GM18861 (cell line): ENCODE results near the gene CMTM4.
"Not testable (repeated sequence)": the region's sequence is repeated elsewhere in the genome, so short reads cannot be mapped to it uniquely, and the experiment has no call there.

Experiments
- ATAC-seq: cut with Tn5 transposase; IDR thresholded peaks from one replicate; pipeline ENCODE4 v1.9.1; 2021; ENCODE audit not compliant: unreplicated experiment

Gene CMTM4

GRCh38 chr16:66617728-66618127, 78.8 kb downstream of the CMTM4 start:
- no peak for ATAC-seq

DNA sequence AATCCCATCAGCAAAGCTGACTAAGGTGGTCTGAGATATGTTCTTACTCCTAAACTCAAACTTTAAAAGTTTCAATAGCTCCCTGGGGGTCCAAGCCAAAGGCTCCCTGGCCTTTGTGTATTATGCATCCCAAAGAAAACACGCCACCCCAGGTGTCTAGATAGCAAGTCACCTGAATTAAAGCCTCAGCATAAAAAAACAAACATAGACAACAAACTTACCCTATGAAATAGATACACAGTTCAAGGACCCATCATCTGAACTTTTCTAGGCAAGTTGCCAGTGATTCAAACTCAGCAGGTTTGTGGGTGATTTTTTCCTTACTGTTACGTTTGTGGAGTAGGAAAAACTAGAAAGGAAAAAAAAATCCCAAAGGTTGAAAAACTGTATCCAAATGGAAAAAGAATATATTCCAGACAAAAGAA, 79.5 kb downstream of the CMTM4 start:
- ATAC-seq: no peak

- no peak for ATAC-seq
Observed at GRCh38 chr16:66616592-66616991, 80.0 kb downstream of the CMTM4 start.

DNA sequence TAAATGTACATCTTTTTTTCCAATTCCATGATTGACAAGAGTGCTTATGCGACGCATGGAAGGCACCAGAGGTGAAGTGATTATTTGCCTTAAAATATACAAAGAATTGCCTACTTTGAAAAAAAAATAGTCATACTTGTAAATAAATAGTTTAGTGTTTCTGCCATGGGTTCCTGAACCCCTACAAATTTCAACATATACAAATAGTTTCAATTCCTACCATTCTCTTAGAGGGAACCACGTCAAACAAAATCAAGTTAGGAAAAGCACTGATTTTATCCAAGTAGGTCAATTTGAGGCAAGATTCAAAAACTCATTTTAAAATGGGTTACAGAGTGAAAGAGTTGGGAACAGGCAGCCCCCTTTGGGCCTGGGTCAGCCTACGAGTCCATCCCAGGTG, 80.4 kb downstream of the CMTM4 start:
- no peak for ATAC-seq

DNA sequence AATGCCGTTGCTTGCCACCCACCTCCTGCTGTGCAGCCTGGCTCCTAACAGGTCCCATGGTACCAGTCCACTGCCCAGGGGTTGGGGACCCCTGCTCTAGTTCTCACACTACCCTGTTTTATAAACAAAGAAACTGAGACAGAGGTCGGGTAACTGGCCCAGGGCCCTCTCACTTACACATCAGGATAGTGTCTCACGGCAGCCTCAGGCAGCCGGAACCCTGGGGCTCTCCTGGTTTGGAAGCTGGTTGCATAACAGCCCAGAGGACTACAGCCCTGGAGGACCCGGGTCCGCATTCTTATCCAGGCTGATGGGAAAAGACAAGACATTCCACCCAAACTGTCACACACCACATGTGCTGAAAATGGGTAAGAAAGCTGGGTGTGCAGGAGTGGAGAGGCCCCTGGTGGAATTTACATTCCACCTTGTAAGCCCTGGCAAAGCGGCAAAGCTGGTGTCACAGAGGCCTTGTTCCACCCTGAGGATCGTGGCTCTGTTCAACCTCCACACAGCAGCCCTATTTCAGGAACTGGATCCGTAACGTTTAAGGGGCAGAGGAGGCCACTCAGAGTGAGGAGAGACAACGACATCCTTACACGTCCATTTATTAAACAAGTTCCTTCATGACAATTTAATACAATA, 82.3 kb downstream of the CMTM4 start:
- no peak for ATAC-seq

DNA sequence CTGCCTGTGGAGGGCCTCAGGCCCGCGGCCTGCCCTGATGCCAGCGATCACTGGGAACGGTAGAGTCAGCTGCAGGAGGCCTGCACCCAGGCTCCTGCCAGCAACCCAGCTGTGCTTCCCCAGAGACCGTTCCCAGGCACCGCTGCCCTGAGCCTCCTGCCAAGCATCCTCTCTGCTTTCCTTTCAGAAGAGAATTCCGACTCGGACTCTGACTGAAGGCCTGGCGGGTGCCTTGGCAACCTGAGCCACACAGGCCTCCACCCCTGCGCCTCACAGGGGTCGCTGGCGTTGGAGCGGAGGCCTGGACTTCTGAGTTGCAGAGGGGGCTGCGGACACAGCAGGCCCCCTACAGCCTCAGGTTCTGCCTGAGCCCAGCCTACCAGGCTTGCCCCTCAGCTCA, 84.1 kb downstream of the CMTM4 start:
- no peak for ATAC-seq

DNA sequence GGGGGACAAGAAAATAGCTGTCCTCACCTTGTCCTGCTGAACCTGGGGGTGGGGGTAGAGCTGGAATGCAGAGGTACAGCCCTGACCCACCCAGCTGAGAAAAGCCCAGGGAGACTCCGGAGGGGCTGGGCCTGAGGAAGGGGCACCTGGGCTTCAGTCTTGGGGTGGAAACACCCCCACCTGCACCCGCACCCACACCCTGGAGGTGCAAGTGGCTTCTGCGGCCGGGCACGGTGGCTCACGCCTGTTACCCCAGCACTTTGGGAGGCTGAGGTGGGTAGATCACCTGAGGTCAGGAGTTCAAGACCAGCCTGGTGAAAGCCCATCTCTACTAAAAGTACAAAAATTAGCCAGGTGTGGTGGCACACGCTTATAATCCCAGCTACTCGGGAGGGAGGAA, 84.6 kb downstream of the CMTM4 start:
- not testable (repeated sequence) for ATAC-seq

GRCh38 chr16:66610111-66610820, 86.3 kb downstream of the CMTM4 start:
- ATAC-seq: no peak

GRCh38 chr16:66609139-66609510, 87.4 kb downstream of the CMTM4 start:
- no peak for ATAC-seq

DNA sequence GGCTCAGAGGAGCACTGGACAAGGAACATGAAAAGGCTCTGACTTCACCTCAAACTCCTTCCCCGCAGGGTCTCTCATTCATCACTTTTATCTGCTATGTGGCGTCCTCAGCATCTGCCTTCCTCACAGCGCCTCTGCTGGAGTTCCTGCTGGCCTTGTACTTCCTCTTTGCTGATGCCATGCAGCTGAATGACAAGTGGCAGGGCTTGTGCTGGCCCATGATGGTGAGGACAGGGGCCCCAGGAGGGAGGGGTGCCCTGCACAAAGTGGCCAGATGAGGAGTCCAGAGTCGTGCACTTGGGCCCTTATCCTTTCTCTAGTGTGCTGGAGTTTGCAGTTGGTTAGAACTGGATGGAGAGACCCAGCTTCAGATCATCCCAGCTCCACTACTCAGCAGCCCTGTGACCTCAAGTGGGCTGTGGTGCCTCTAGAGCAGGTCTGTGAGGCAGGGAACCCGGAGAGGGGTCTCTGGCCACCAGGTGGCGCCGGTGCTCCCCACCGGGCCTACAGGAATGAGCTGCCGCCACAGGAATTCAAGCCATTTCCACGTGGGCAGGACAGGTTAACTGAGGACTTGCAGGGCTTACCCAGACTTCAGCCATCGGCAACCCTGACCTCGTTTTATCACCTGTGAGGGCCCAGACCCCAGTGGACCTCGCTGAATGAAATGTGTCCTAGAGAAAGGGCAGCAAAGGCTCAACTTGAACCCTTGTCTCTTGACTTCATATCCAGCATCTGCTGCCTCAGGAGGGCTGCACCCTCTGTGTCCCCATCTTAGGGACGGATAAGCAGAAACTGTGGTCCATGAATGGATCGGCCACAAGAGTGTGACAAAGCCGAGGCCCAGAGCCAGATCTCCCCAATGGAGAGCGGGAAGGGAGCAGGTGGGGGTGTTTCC, 88.1 kb downstream of the CMTM4 start:
- no peak for ATAC-seq

DNA sequence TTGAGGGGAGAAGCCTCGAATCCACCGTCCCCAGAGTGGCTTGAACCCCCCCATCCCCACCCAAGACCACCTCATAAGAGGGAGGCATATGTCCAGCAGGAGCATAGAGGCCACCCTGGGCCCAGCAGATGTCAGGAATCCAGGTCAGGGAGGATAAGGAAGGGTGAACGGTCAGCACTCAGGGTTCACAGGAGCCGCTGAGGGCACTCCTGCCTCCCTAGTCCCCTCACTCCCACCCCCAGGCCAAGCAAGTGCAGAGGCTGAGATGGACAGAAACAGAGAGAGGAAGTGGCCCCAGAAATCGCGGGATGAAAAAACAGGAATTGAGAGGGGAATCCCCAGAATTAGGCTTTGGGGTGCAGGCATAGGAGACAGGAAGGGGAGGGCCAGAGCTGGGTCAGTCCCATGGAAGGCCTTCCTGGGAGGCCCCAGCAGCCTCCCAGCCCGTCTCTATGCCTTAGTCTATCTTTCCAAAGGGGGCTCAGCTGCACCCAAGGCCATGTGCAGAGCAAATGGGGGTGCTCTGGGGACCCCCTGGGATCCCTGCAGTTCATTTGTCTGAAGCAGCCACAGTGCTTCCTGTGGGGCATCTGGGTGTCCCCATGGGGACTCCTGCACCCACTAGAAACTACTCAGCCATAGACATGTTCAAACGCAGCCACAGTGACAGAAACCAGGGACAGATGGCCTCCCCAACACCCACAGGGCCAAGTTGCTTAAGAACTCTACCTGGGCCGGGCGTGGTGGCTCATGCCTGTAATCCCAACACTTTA, 90.4 kb downstream of the CMTM4 start:
- ATAC-seq: peak; percentile 68

GRCh38 chr16:66605177-66605978, 91.2 kb downstream of the CMTM4 start:
- no peak for ATAC-seq

GRCh38 chr16:66604376-66605176, 92.0 kb downstream of the CMTM4 start, which contains the start of gene CMTM3:
TSS of gene CMTM3 (plus strand) at chr16:66604704. CDS start at chr16:66604806, 102 bp downstream.
- ATAC-seq: peak; percentile 35

DNA sequence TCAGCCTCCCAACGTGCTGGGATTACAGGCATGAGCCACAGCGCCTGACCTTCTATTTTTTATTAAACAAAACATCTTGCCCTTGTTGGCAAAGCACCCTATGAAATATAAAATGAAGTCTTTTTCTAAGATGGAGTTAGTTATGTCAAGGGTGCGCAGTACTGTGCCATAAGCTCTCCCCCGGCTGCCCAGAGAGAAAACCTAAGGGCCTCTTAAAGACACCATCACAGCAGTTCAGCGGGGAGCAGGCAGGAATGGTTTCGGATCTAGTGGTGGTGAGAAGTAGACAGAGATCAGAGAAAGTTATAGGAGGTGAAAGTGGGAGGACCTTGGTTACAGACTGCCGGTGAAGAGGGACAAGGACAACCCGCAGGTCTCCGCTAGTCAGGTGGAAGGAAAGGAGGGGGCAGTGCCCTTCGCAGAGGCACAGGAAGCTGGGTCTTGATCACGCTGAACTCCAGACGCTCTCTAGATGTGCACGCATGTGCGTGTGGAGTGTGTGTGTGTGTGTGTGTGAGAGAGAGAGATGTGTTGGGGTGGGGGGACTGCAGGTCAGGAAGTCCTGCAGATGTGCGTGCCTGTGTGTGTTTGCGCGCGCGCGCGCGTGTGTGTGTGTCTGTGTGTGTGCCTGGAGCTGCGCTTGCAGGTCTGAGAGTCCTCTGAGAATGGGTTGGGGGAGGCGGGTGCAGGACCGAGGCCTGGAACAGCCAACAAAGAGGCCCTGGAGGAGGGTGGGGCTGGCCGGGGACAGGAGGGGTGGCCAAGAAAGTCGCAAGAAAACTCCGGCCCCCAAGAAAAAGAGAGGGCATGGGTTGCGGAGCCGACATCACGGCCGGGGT, 92.8 kb downstream of the CMTM4 start:
- peak; percentile 33 for ATAC-seq

- ATAC-seq: no peak
Observed at GRCh38 chr16:66601471-66601870, 95.1 kb downstream of the CMTM4 start.

DNA sequence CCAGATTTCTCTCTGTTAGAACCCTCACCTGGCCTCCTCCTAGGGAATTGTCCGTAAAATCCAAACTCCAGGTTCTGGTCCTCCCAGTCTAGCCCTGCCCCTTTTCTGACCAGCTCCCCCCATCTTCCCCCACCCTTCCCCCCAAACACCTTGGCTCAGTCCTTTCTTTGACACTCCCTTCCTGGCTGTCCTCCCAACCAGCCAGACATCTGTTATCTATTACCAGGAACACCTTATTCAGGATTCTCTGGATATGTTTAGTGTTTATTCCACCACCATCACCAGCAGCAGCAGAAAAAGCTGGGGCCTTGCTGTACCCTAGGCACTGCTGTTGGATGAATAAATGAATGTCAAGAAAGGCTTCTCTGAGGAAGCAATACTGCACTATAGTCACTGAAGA, 96.1 kb downstream of the CMTM4 start:
- no peak for ATAC-seq

GRCh38 chr16:66599726-66600125, 96.8 kb downstream of the CMTM4 start:
- ATAC-seq: no peak

- ATAC-seq: no peak
Observed at GRCh38 chr16:66598111-66598510, 98.4 kb downstream of the CMTM4 start.
